GM23338 (cell line): ENCODE results near the gene A1BG.

Experiments used
- CREB1 ChIP-seq: fragments of 250-450 bp; sonication (Bioruptor Pico); IDR thresholded peaks from 2 replicates; pipeline ENCODE4 v1.5.0; 2020; ENCODE audit warnings: low read depth, mild to moderate bottlenecking, moderate library complexity
- CTCF ChIP-seq, 2 experiments: fragments of 200-600 bp in 1 of 2; sonication (generic) in 1 of 2; conservative IDR thresholded peaks; 2 replicates each; pipeline versions ENCODE4 v1.5.1 to v1.6.1; 2016 to 2017; ENCODE audit warnings: antibody characterized with exemption in 2 of 2, low read depth in 2 of 2, mild to moderate bottlenecking in 2 of 2, moderate library complexity in 1 of 2
- EZH2 ChIP-seq: fragments of 200-600 bp; sonication (generic); IDR thresholded peaks from one replicate; pipeline ENCODE4 v1.8.0; 2017; ENCODE audit warnings: antibody characterized with exemption, mild to moderate bottlenecking, low read depth; ENCODE audit not compliant: unreplicated experiment
- EZH2phosphoT487 ChIP-seq: fragments of 200-600 bp; sonication (generic); IDR thresholded peaks from one replicate; pipeline ENCODE4 v1.8.1; 2018; ENCODE audit warnings: antibody characterized with exemption; ENCODE audit not compliant: unreplicated experiment
- POLR2AphosphoS5 ChIP-seq: IDR thresholded peaks from 2 replicates; pipeline ENCODE4 v1.6.1; 2016; ENCODE audit warnings: antibody characterized with exemption, low read depth
- REST ChIP-seq: IDR thresholded peaks from one replicate; pipeline ENCODE4 v1.6.1; 2018; ENCODE audit warnings: antibody characterized with exemption; ENCODE audit not compliant: unreplicated experiment

- TF ChIP-seq CTCF (conservative IDR thresholded peaks at IDR 0.05; ENCODE audit: low read depth in 2 of 2): no peak
- no peak for TF ChIP-seq CREB1 (CRISPR knock-in tag)
- no peak for TF ChIP-seq POLR2AphosphoS5
- TF ChIP-seq EZH2: no peak
- TF ChIP-seq EZH2phosphoT487: no peak
- TF ChIP-seq REST: no peak
These were observed 27.8 kb downstream of the A1BG start for GRCh38 chr19:58325311-58326022.
